Neuronal stem cell (in vitro differentiated cells): ENCODE data around the gene LYPD5.
"Not testable (repeated sequence)": the region's sequence is repeated elsewhere in the genome, so short reads cannot be mapped to it uniquely, and the experiment has no call there.

ENCODE experiments used
- DNase-seq: peaks from one replicate; pipeline ENCODE4 v3.0.0-alpha.2; 2013; ENCODE audit warnings: low spot score
- H2AFZ ChIP-seq: one replicate; pipeline ENCODE4 v1.6.1; 2013; ENCODE audit warnings: mild to moderate bottlenecking, low read length, inconsistent platforms
- H2AK5ac ChIP-seq: 2 replicates; pipeline ENCODE4 v1.6.1; 2013; ENCODE audit warnings: low read depth, mild to moderate bottlenecking, inconsistent platforms, low read length, moderate library complexity, mixed read lengths
- H2BK120ac ChIP-seq: 2 replicates; pipeline ENCODE4 v1.6.1; 2013; ENCODE audit warnings: low read depth, mild to moderate bottlenecking, inconsistent platforms, low read length, moderate library complexity, mixed read lengths
- H2BK12ac ChIP-seq: one replicate; pipeline ENCODE4 v1.6.1; 2013; ENCODE audit warnings: low read length, inconsistent platforms
- H2BK15ac ChIP-seq: 2 replicates; pipeline ENCODE4 v1.6.1; 2013; ENCODE audit warnings: mild to moderate bottlenecking, low read length, inconsistent platforms, mixed read lengths
- H2BK5ac ChIP-seq: one replicate; pipeline ENCODE4 v1.6.1; 2013; ENCODE audit warnings: inconsistent platforms, mild to moderate bottlenecking, low read length, moderate library complexity
- H3K14ac ChIP-seq: one replicate; pipeline ENCODE4 v1.6.1; 2013; ENCODE audit warnings: low read length, inconsistent platforms
- H3K18ac ChIP-seq: 2 replicates; pipeline ENCODE4 v1.6.1; 2013; ENCODE audit warnings: low read length, inconsistent platforms
- H3K23ac ChIP-seq: 2 replicates; pipeline ENCODE4 v1.6.1; 2013; ENCODE audit warnings: low read depth, mild to moderate bottlenecking, mixed read lengths, low read length, inconsistent platforms; ENCODE audit not compliant: poor library complexity
- H3K27ac ChIP-seq: replicated peaks from 3 replicates; pipeline ENCODE4 v1.5.1; 2013; ENCODE audit warnings: low read length, inconsistent platforms
- H3K27me3 ChIP-seq, 3 experiments: 2 replicates each; pipeline ENCODE4 v1.6.1; 2013; ENCODE audit warnings: low read length in 3 of 3, mild to moderate bottlenecking in 2 of 3, inconsistent platforms in 1 of 3, low read depth in 1 of 3, mixed read lengths in 1 of 3, moderate library complexity in 1 of 3; ENCODE audit not compliant: control insufficient read depth in 3 of 3, insufficient read depth in 3 of 3
- H3K36me3 ChIP-seq, 2 donors: replicated peaks in 1 of 2; 2 replicates each; pipeline ENCODE4 v1.6.1; 2013; ENCODE audit warnings: low read length in 2 of 2; ENCODE audit not compliant: control insufficient read depth in 2 of 2, insufficient read depth in 2 of 2
- H3K4ac ChIP-seq: 2 replicates; pipeline ENCODE4 v1.6.1; 2013; ENCODE audit warnings: inconsistent platforms, mild to moderate bottlenecking, low read length, moderate library complexity
- H3K4me1 ChIP-seq, 2 donors: 1 replicate in 1 of 2; 2 replicates in 1 of 2; pipeline ENCODE4 v1.6.1; 2013; ENCODE audit warnings: low read length in 2 of 2, low read depth in 1 of 2; ENCODE audit not compliant: control insufficient read depth in 2 of 2, insufficient read depth in 1 of 2
- H3K4me2 ChIP-seq: one replicate; pipeline ENCODE4 v1.6.1; 2013; ENCODE audit warnings: mild to moderate bottlenecking, low read length, inconsistent platforms; ENCODE audit not compliant: insufficient read depth, poor library complexity, severe bottlenecking
- H3K4me3 ChIP-seq, 2 donors: 2 replicates each; pipeline ENCODE4 v1.5.1; 2013; ENCODE audit warnings: low read length in 2 of 2, mild to moderate bottlenecking in 2 of 2, inconsistent platforms in 1 of 2, moderate library complexity in 1 of 2
- H3K79me1 ChIP-seq: one replicate; pipeline ENCODE4 v1.6.1; 2013; ENCODE audit warnings: low read depth, mild to moderate bottlenecking, inconsistent platforms, low read length, moderate library complexity
- H3K9ac ChIP-seq: one replicate; pipeline ENCODE4 v1.6.1; 2013; ENCODE audit warnings: mild to moderate bottlenecking, low read depth, low read length, inconsistent platforms; ENCODE audit not compliant: poor library complexity
- H3K9me3 ChIP-seq, 2 donors: replicated peaks in 1 of 2; 2 replicates each; pipeline versions ENCODE3 to v1.6.1; 2013; ENCODE audit warnings: low read length in 2 of 2, mild to moderate bottlenecking in 2 of 2, inconsistent platforms in 1 of 2, low read depth in 1 of 2, mixed read lengths in 1 of 2, moderate library complexity in 1 of 2; ENCODE audit not compliant: control insufficient read depth in 2 of 2, insufficient read depth in 1 of 2
- H4K8ac ChIP-seq: one replicate; pipeline ENCODE4 v1.6.1; 2013; ENCODE audit warnings: low read depth, mild to moderate bottlenecking, inconsistent platforms, low read length, moderate library complexity
- H4K91ac ChIP-seq: one replicate; pipeline ENCODE4 v1.6.1; 2013; ENCODE audit warnings: low read length, low read depth, mild to moderate bottlenecking, inconsistent platforms; ENCODE audit not compliant: poor library complexity
- WGBS, 2 donors: extraction: QIAGEN DNeasy Blood & Tissue Kit; methylation state at CpG; one replicate each; pipeline ENCODE4 v1.1.7; 2013; ENCODE audit warnings: missing lambda C conversion rate in 2 of 2, mixed read lengths in 1 of 2; ENCODE audit not compliant: insufficient read length in 2 of 2, insufficient replicate concordance in 1 of 2; ENCODE audit errors: extremely low coverage in 2 of 2; 5-methylcytosine and 5-hydroxymethylcytosine counted together

LYPD5 gene

GRCh38 chr19:43823856-43824255, 21.6 kb upstream of the LYPD5 start:
- H2BK120ac ChIP-seq, H2BK12ac ChIP-seq, H4K8ac ChIP-seq, H2AFZ ChIP-seq, H3K4me3 ChIP-seq, H3K4me2 ChIP-seq, H2BK5ac ChIP-seq, H4K91ac ChIP-seq, H3K9ac ChIP-seq, H3K18ac ChIP-seq, H3K27ac ChIP-seq, DNase-seq, H3K27me3 ChIP-seq, H3K14ac ChIP-seq, H3K4me1 ChIP-seq, H3K4ac ChIP-seq, H3K36me3 ChIP-seq, H2AK5ac ChIP-seq, H3K23ac ChIP-seq, H3K79me1 ChIP-seq, H2BK15ac ChIP-seq: not testable (repeated sequence)
- peaks cover 10 to 19% of the 10 kb centered on the region in 2 donors for H3K9me3 ChIP-seq
- WGBS, 2 donors, result no CpG with 5 or more reads among the region's 3 CpGs

GRCh38 chr19:43820884-43821215, 18.6 kb upstream of the LYPD5 start:
- Histone ChIP-seq H3K14ac (no peak overlapping the region), H3K18ac (no peak overlapping the region), H2AK5ac (no peak overlapping the region), H3K9ac (no peak overlapping the region), H3K4me2 (no peak overlapping the region), H2BK12ac (no peak overlapping the region), H2BK5ac (no peak overlapping the region), H2AFZ (no peak overlapping the region), H2BK15ac (no peak overlapping the region), H3K27me3 (peaks cover 0 to 2% (median 0%) of the 10 kb centered on the region in 3 experiments), H3K4me3 (no peak overlapping the region), H4K8ac (no peak overlapping the region), H3K23ac (no peak overlapping the region), H3K9me3 (peaks cover 4 to 7% of the 10 kb centered on the region in 2 donors), H3K4ac (no peak overlapping the region), H4K91ac (no peak overlapping the region), H3K27ac (no peak overlapping the region), H3K79me1 (no peaks in the 10 kb centered on the region), H3K4me1 (no peaks in the 10 kb centered on the region), H3K36me3 (no peaks in the 10 kb centered on the region), H2BK120ac (no peak overlapping the region)
- WGBS, 2 donors, result no CpG with 5 or more reads among the region's 5 CpGs
- DNase-seq, result no peak

DNA sequence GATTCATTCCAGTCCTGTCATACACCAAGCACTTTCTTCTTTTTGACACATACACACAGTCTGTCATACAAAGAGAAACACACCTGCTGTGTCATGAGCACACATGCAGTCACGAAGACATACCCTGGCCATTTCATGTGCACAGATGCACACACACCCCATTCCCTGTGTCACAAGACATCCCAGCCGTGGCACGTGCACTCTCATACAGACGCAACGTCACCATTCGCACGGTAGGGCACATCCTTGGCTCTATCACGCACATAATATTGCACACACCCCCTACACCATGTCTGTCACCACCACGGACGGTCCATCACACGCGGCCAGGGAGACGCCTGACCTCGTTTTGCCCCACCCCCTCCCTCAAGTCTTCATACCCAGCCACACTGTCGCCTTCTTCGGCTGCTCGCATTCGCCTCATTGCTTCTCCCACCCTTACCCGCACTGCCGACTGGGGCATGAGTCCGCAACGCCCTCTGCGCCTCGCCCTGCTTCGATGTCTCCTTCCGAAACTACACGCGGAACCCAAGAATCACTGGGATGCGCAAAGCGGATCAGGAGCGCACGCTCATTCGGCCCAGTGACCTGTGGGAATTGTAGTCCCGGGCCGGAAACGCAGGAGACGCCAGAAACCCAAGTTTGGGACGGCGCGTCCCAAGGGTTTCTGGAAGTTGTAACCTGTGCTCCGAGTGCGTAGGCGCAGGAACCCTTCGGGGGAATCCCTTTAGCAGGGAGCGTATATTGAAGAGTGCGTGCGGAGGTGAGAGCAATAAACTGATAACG, 18.0 kb upstream of the LYPD5 start:
- H3K36me3 ChIP-seq, result no peaks in the 10 kb centered on the region
- no CpG with 5 or more reads among the region's 48 CpGs for WGBS, 2 donors
- no peak overlapping the region for H2BK12ac ChIP-seq
- H3K4me2 ChIP-seq, result no peak overlapping the region
- no peak overlapping the region for H3K18ac ChIP-seq
- H4K8ac ChIP-seq, result no peak overlapping the region
- H3K4me1 ChIP-seq, result no peaks in the 10 kb centered on the region
- no peak overlapping the region for H2AFZ ChIP-seq
- H2BK15ac ChIP-seq, result no peak overlapping the region
- peak overlapping the region in 1 of 2 donors; percentile 55 for H3K4me3 ChIP-seq
- H3K27ac ChIP-seq, result no peak overlapping the region
- H3K9me3 ChIP-seq, result peaks cover 4 to 7% of the 10 kb centered on the region in 2 donors
- H2BK5ac ChIP-seq, result no peak overlapping the region
- H3K79me1 ChIP-seq, result no peaks in the 10 kb centered on the region
- H2BK120ac ChIP-seq, result no peak overlapping the region
- H2AK5ac ChIP-seq, result no peak overlapping the region
- H3K4ac ChIP-seq, result no peak overlapping the region
- H4K91ac ChIP-seq, result no peak overlapping the region
- no peak for DNase-seq
- peak overlapping the region; percentile 6 for H3K23ac ChIP-seq
- no peak overlapping the region for H3K9ac ChIP-seq
- peaks cover 0 to 2% (median 0%) of the 10 kb centered on the region in 3 experiments for H3K27me3 ChIP-seq
- no peak overlapping the region for H3K14ac ChIP-seq

DNA sequence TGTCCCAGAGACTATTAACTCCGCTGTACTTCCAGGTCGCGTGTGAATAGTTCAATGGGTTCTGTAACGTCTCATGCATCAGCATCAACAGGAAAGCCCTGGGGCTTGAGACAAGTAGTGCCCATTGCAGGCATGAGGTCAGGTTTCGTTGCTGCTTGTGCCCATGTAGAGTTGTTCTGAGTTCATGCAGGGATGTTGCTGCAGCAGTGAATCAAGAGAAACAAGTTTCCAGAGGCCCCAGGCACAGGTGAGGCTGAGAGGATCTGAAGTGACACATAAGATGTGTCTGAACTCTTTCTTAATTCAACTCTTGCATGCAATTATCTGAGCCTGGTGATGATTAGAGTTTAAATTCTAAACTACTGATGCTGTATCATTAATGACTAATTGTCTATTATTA, 16.3 kb upstream of the LYPD5 start:
- WGBS, 2 donors, result no CpG with 5 or more reads among the region's 5 CpGs
- no peak for DNase-seq
- H2BK12ac ChIP-seq, result no peak overlapping the region
- no peak overlapping the region for H4K91ac ChIP-seq
- no peak overlapping the region for H4K8ac ChIP-seq
- no peak overlapping the region for H3K4me2 ChIP-seq
- H2BK5ac ChIP-seq, result no peak overlapping the region
- no peak overlapping the region for H3K18ac ChIP-seq
- H3K79me1 ChIP-seq, result no peaks in the 10 kb centered on the region
- no peaks in the 10 kb centered on the region for H3K4me1 ChIP-seq
- no peak overlapping the region for H3K4ac ChIP-seq
- no peak overlapping the region for H3K9ac ChIP-seq
- no peak overlapping the region for H3K23ac ChIP-seq
- H3K14ac ChIP-seq, result no peak overlapping the region
- no peak overlapping the region for H2AK5ac ChIP-seq
- H2BK120ac ChIP-seq, result no peak overlapping the region
- H2BK15ac ChIP-seq, result no peak overlapping the region
- H3K9me3 ChIP-seq, result peaks cover 4 to 7% of the 10 kb centered on the region in 2 donors
- H3K36me3 ChIP-seq, result no peaks in the 10 kb centered on the region
- H3K27ac ChIP-seq, result no peak overlapping the region
- H3K27me3 ChIP-seq, result peaks cover 0 to 2% (median 0%) of the 10 kb centered on the region in 3 experiments
- no peak overlapping the region for H2AFZ ChIP-seq
- H3K4me3 ChIP-seq, result peak overlapping the region in 1 of 2 donors; percentile 57
